Measurements from ENCODE around the gene AFF3.

Gene AFF3

DNA sequence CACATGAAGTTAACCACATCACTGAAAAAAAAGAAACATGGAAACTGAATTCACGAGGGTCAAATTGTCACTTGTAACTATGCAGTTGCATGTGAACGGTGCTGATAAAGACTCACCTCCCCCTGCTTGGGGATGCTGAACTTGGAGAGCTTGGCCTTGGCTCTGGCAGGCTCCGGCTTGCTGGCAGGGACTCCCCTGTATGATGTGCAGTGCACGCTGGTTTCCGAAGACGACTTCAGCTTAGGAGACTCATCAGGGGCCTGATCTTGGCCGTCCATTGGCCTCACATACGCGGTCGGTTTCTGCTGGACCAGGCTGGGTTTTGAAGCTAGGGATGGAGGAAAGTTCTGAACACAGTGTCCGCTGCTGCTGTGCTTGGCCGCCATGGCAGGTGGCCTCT lies 135.9 kb downstream of the AFF3 start:
- no peak for DNase-seq (ENCODE audit: low spot score)

DNA sequence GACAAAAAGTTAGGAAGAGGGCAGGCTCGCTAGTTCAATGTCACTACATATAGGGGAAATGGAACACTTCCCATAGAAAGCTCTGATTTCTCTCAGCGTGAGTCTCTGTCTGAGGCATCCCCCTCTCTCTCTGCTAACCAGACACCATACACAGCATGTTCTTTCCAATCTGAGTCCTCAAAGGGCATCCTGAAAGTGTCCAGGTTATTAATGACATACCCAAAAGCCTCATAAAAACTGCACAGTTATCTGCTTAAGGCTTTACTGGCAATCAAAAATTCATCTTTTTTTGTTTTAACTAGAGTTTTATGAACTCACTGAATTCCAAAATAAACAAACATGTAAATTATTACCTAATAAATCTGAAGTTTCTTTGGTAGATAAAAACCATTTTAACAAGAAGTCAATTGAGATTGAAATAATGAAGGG lies 137.4 kb downstream of the AFF3 start:
- DNase-seq (ENCODE audit: low spot score): no peak

DNA sequence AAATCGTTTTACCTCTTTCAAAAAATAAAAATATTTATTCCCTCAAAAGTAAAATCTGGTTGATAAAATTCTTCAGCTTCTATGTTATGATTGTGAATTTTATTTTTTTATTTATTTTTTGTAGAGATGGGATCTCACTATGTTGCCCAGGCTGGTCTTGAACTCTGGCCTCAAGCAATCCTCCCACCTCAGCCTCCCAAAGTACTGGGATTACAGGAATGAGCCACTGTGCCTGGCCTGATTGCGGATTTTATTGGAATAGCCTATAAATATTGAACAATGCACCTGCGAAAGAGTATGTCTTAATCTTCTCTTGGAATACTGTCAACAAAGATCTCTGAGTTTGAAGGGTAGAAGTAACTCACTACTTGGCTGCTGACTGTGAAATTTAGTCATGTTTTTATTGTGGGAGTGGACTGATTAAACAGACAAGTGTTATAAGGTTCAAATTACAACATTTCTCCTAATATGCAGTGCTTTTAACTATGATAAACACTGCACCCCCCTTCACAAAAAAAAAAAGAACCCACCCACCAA lies 138.0 kb downstream of the AFF3 start:
- no peak for DNase-seq (ENCODE audit: low spot score)

DNA sequence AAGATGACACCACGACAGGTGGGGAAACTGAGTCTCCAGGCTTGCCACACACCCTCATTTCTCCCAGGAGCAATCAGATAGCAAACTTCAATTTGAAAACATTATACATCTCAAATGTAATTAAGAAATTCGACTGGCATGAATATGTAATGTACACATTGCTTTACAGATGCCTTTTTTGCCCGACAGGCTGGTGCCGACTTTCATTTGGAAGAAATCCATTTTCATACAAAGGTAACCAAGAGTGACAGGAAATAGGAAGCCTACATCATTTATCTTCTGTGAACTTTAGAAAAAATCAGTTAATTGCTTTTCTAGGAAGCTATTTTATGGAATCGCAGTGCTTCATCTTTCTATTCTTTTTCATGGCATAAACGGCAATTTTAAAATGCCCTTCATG lies 140.3 kb downstream of the AFF3 start:
- DNase-seq (ENCODE audit: low spot score): no peak

DNA sequence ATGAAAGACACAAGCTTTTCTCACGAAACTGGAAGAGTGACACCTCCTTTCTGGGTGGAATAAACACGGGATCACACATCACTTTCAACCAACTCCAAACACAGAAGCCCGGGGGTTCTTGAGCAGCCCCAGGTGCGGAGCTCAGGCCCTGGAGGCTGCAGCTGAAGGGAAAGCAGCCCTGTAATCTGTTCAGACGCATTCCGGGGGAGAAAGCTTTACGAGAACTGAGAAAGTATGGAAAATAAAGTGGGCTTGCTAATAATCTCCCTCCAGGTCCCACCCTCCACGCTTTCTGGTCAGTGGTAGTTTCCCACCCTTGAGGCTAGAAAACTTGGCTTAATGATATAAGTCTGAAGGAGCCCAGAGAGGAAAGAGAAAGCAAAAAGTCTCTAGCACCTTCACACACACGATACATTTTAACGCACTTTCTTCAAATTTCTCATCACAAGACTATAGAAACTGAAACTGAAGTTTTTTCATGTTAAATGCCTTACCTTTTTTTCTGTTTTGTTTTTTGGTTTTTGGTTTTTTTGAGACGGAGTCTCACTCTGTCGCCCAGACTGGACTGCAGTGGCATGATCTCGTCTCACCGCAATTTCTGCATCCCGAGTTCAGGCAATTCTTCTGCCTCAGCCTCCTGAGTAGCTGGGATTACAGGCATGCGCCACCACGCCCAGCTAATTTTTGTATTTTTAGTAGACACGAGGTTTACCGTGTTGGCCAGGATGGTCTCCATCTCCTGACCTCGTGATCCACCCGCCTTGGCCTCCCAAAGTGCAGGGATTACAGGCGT lies 141.3 kb downstream of the AFF3 start:
- no peak for DNase-seq (ENCODE audit: low spot score)

DNA sequence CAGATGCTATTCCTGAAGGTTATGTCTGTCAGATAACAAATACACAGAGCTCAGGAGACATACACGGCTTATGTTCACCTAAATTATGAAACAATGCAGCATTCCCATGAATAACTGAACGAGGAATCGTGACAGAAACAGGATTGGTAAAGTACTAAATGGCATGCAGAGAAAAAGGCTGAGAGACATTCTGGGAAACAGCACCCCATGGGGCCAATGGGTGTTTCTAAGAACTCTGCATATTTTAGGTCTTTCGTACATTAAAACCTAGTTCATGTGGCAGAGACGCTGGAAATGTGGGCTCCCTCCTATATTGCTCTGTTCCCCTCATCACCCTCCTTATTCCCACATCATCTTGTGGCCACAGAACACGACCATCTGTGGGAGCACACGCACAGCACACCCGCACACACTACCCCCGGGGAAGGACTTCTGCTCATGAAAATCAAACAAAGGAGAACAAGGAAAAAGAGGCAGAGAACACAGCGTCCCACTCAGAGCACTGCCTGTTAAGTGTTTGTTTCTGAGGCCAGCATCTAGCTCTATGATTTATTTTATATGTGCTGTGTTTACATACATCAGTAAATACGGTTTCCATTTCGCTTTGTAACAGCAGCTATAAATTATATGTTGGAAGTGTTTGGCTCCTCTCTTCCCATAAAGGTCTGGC lies 143.6 kb downstream of the AFF3 start:
- no peak for DNase-seq (ENCODE audit: low spot score)

DNA sequence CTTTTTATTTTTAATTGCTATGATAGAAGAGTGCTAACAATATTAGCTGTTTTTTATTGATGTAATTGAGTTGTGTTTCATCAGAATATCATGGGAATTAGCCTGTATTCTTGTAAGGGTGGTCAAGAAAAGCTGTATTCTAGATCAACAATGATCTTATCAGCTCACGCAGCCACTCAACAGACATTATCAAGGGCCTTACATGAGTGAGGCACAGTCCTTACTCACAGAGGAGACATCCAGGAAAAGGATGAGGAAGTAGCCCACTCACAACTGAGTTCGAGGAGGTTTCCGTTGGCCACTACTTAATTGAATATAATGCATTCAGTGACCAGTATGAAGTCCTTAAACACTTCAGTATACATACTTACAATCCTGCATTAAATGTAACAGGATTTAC lies 152.5 kb downstream of the AFF3 start:
- DNase-seq (ENCODE audit: low spot score): no peak

DNA sequence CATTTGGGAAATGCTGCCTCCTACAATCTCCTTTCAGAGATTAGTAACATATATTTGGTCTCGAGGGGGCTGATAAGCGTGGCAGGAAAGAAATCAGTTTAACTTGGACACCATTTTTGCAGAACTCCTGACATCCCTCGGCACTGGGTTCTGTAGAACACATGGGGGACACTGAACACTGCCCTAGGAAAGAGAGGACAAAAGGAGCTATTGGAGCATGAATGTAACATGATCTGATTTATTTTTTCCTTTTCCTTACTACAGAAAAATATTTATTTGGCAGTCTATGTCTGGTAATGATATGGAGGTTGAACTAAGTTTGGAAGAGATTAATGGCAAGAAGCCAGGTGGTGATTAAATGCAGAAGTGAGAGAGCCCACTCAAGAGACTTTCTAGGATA lies 153.8 kb downstream of the AFF3 start:
- no peak for DNase-seq (ENCODE audit: low spot score)

DNA sequence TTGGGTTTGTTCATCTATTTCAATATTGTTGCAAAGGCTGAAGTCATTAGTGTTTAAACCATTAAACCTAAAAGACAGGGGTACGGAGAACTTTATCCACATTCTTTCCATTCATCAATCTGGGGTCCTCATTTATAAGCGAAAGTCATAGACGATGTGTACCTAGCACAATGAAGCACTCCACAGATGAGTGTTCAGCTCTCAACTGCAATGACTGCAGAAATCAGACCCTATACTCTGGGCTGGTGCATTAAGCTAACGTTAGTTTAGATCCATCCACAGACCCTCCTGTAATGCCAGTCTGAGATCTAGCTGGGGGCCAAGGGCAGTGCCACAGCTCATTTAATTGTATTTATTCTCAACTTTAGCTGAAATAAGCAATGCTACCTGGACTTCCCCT lies 155.2 kb downstream of the AFF3 start:
- DNase-seq (ENCODE audit: low spot score): no peak

DNA sequence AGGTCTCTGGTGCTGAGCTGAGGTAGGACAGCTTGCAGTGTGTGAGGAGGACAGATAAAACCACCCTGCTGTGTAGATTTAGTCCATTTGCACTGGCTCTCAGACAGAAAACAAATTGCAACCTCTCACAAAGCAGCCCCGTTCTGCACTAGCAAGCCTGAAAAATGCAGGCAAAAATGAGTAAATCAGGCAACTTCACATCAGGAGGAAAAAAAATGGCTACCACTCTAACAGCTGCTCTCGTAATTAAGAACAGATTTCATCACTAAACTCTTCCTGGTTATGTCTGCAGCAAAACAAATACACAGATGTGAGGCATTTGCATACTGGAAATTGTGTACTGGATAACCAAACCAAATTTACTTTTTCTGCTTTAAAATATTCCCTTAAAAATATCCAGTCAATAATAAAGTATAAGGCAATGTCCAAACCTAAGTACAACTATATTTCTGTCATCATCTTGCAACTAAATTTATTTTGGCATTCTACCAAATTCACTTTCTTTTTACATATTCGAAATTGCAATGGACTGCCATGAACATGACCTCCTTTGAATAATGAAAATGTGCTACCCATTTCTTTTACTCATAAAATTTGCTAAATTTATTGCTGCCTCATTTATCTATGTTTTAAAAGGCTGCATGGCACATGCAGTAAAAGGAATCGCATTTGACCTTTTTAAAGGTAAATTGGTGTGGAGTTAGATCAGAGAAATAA lies 157.4 kb downstream of the AFF3 start:
- no peak for DNase-seq (ENCODE audit: low spot score)

DNA sequence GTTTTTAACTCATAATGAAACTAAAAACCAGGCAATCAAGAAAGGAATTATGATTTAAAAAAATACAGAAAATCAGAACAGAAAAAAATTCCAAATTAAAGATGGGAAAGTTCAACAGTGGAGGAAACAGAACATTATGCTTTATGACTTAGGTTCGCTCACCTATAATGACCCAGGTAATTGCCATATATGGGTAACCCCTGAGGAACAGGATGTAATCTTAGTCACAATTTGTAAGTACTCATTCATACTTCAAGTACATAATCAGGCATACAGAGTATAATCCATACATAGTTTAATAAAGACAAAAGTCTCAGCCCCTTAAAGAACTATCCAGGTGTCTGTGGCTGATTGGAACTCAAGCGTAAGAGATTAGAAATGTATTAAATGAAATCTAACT lies 159.6 kb downstream of the AFF3 start:
- no peak for DNase-seq (ENCODE audit: low spot score)

DNA sequence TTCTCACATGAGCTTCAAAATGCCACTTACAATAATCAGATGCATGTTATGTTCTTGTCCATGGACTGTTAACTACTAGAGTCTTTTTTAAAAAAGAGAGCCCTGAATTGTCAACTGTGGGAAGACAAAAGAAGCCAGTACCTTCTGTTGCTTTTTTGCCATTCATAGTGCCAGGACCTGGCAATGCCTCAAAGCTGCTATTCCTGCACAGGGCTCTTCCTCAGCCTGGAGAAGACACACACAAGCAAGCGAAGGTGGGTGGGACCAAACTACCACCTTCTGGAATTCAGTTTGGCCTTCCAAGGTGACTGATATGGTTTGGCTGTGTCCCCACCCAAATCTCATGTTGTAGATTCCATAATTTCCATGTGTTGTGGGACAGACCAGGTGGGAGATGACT lies 160.6 kb downstream of the AFF3 start:
- no peak for DNase-seq (ENCODE audit: low spot score)

DNA sequence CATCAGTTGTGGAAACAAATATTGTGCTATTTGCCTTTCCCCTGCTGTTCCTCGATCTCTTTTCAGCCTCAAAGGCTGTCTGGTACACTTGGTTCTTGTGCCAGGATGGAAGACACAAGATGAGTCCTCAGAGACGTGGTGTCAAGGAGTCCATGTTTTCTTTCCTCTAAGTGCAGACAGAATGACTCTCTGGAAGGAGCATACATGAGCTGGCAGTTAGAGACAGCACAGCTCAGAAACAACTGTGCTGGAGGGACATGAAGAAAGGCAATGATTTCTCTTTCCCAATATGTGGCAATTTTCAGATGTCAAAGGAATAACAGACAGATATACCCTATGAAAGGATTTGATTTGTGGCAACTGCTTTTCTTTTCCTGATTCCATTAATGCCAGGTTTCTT lies 162.2 kb downstream of the AFF3 start:
- DNase-seq (ENCODE audit: low spot score): no peak

DNA sequence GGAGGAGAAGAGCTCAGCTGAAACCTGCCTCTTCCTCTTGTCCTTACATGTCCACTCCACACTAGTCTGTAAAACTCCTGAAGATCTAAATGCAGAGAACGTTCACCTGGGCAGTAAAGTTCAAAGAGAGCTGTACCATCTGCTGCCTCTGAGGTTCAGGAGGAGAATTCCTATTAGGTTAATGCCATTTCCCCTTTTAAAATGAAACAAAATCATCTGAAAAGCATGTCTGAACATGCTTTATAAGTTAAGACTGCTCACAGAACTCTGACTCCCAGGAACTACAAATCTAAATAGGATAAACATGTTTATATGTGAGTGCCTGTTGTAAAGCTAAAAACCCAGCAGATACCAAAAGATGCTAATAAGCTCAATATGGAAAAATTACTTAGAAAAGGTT lies 164.4 kb downstream of the AFF3 start:
- DNase-seq (ENCODE audit: low spot score): no peak

DNA sequence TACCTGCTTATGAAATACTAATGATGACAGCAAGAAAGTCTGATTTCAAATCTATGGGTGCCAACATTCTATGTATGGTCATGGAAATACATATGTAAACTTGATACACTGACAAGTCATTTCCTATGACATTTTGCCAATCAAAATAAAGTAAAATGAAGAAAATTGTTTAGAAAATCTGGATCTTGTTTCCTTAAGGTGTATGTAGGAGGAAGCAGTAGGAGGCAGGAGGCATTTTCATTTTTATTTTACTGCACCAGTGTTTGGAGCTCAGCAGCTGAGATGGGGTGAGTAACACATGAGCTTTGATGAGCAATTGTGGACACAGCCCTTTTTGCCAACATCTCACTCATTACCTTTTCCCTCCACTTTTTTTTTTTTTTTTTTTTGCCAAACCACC lies 167.0 kb downstream of the AFF3 start:
- DNase-seq (ENCODE audit: low spot score): no peak

DNA sequence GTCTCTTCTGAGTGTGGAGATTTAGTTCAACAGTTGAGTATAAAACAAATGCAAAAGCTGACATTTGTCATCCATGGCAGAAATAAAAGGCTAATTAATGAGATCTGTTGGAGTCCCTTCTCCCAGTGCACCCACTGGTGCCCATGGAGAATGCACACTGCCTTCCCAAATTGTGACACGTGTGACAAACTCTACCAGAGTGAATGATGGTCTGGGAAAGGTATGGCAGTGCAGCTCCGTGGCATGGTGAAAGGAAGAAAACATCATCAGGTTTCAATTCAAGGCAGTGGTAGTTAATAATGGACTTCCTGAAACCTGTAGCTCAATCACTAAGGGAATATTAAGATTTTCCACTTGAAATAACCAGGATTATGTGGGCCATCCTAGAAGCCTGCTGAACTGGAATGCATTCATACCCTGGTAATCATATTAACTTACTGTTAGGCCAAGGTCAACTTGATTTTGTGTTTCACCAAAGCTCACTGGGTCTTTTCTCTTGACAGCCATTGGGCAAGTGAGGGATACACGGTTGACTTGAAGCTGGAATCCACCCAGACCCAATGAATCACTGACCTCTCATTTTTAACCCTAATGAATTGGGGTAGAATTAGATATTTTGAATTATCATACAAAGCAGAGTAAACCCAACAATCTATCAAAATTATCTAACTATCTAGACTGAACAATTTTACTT lies 167.6 kb downstream of the AFF3 start:
- no peak for DNase-seq (ENCODE audit: low spot score)

DNA sequence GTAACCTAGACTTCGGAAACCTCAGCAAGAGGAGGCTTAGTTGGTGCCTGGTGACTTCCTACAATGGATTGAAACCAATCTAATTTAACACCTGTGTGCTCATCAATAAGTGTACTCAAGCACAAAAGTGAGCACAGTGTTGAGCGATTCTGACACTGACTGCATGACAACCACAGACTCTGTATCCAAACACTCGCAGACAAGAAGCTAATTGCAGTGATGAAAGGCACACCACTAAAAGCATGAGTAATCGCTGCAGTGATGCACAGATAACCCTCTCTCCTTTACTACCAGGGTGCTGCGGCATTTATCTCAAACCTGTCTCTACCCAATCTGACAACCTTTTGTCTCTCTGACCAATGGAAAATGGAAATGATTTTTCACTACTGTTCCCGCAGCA lies 168.1 kb downstream of the AFF3 start:
- no peak for DNase-seq (ENCODE audit: low spot score)

DNA sequence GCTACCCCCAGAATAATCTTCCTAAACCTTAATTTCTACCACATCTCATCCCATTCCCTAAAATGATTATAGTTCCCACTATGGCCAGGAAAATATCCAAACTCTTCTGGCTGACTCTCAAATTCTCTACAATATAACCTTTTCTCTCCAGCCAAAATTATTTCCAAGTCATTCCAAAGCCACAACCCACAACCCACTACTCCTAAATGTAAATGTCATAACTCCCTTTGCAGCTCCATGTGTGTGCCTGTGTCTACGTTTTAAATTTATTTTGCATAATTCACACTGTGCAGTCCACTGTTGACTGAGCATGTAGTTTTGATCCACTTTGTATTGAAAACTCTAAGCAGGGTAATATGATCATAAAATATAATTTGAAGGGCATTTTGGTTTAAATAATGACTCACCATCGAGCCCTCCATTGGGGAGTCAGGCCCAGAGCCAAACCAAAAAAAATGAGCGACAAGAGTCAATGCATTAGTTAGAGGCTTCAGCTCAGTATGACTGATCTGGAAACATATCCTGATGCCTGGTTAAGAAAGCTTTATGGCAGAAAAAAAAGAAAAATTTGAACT lies 171.0 kb downstream of the AFF3 start:
- DNase-seq (ENCODE audit: low spot score): no peak

DNA sequence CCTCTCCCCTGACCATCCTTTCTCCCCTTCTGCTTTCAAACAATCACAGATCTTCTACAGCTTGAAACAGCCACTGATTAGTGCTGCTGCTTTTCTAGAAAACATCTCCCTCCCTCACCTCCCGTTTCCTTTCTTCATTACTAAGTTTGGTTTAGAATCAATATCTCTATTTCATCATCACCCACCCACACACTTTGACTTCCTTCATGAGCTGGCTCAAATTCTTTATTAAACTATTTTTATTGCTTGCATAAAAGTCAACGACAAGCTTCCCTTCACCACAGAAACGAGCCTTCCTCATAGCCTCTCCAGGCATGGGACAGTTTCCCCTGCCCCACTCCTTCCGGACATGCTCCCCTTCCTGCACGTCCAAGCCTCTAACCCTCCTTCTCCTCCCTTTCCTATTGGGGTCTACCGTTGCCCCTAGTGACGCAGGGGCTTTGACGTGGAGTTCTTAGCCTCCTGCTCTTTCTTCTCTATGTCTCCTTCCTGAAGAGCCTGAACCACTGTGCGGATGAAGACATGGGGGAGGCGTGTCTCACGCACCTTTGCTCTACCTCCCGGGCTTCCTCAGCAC lies 172.0 kb downstream of the AFF3 start:
- DNase-seq (ENCODE audit: low spot score): no peak

DNA sequence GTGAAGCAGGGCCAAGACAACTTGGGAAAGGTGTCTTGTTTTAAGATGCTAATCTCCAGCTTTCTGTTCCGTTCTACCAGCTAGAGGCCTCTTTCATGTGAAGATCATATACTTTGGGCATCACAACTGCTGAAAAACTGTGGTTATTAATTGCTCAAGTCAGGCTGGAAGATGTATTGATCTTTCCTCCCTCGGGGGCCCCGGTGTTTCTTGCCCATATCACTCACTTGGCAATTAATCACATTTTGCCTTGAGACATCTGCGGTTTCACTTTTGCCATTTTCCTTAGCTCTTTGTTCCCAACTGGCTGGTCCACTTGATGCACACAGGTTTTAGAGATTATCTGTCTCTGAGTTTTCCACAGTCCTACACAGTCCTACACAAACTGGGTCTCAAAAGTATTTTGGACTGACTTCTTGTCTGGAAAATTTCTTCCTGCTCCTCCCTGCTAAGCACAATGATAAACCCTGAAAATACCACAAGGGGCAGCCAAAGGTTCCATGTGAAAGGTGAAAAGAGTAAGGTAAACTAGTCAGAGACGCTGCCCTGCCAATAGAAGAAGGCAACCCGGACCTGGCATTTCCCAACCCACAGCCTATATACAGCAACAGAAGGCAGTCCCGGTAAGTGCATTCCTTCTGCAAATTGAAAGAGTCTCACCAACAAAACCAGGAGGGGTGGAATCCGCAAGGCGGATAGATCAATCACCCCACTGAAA lies 181.0 kb downstream of the AFF3 start:
- DNase-seq (ENCODE audit: low spot score): no peak

DNA sequence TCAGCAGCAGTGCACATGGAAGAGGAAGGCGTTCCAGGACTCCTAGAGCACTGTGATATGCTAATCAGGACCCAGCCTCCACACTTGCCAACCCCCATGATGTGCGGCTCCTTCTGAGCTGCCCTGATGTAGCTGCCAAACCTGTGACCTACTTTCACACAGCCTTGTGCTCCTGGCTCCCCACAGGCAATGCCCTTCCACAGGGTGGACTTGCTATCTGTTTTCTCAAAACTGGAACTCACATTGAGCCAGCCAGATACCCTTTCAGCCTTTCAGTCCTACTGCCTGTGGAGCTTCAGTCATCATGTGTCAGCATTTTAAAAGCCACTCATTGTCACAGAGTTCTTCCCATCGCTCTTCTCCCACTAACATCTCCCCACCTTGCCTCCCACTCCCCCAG lies 181.6 kb downstream of the AFF3 start:
- DNase-seq (ENCODE audit: low spot score): no peak

All from ecto neural progenitor cell (in vitro differentiated cells).